T-helper 1 cell treated with Interleukin-12 subunit alpha and Interleukin-12 subunit beta and Interleukin-4 antibody, amounts not matched to agents 30 ng/mL and 1 ng/mL, for 36 hours (primary cell): ENCODE data around the gene SGCG. TPM values are rescaled to one million over a fixed set of nuclear protein-coding genes. Genes with fewer than 3 reads are reported as not detected.
"Not testable (repeated sequence)": the region's sequence is repeated elsewhere in the genome, so short reads cannot be mapped to it uniquely, and the experiment has no call there.

Experiments
- intact Hi-C: fragments of 100-400 bp; cut with micrococcal nuclease; formaldehyde crosslinking; loops from one replicate; pipeline ENCODE4 v1.15.1; 2024
- total RNA-seq: library from RNA; stranded (reverse); gene quantifications from 2 replicates; pipeline ENCODE4 v1.2.3, GENCODE V29; 2022

The SGCG gene, protein sequence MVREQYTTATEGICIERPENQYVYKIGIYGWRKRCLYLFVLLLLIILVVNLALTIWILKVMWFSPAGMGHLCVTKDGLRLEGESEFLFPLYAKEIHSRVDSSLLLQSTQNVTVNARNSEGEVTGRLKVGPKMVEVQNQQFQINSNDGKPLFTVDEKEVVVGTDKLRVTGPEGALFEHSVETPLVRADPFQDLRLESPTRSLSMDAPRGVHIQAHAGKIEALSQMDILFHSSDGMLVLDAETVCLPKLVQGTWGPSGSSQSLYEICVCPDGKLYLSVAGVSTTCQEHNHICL
- total RNA-seq = not detected in 2 replicates

DNA sequence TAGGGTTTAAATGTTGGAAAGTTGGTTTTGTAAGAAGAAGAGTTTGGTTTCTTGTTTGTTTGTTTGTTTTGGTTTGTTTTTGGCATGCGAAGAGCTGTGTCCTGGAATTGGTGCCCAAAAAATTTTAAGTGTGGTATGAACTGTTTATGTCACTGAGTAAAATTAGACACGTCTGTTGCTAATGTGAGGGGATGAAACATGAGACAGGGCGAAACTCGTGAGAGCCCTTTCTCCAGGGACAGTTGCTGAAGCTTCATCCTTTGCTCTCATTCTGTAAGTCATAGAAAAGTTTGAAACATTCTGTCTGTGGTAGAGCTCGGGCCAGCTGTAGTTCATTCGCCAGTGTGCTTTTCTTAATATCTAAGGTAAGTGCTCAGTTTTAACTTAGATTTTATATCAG is at the start of gene SGCG:
TSS of gene SGCG (plus strand) at position 269 of the 400 bp plus-strand sequence. CDS start 22,716 bp downstream, outside the sequence.
- intact Hi-C loops = no loop called here

DNA sequence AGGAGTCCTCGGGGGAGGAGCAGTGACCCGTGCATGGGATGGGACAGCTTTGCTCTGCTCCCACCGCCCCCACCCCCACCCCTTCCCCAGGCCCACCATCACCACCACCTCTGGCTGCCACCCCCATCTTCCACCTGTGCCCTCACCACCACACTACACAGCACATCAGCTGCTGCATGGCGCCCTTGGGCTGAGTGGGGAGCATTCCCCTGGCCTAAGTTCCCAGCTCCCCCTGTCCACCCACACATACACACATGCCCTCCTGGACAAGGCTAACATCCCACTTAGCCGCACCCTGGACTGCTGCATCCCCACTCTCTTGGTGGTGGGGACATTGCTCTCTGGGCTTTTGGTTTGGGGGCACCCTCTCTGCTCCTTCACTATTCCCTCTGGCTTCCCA is 46.2 kb upstream of the SGCG start:
- intact Hi-C loops = no loop called here

DNA sequence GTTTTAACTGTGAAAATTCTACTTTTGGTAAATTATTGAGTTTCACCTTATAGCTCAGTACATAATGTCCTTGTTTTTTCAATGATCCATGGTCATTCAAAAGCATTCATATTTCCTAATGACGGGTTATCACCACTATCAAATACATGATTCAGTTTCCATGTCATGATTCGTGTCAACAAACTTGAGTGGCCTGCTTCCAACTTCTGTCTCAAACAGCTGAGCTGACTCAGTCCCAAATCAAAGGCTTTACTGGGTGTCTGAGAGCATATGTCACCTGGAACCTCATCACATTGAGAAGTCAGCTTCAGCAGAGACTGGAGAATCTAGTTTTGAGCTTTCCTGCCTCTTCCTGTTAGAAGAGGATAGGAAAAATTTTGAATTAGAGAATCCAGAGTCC is 40.3 kb upstream of the SGCG start:
- intact Hi-C loops = no loop called here

DNA sequence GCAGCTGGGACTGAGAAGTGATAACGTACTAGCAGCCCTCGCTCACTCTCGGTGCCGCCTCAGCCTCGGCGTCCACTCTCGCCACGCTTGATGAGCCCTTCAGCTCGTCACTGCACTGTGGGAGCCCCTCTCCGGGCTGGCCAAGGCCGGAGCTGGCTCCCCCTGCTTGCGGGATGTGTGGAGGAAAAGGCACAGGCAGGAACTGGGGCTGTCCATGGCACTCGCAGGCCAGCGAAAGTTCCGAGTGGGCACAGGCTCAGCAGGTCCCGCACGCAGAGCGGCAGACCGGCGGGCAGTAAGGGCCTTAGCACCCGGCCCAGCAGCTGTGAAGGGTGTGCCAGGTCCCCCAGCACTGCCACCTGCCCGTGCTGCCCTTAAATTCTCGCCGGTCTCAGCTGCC is 38.8 kb upstream of the SGCG start:
- intact Hi-C loops = no loop called here

DNA sequence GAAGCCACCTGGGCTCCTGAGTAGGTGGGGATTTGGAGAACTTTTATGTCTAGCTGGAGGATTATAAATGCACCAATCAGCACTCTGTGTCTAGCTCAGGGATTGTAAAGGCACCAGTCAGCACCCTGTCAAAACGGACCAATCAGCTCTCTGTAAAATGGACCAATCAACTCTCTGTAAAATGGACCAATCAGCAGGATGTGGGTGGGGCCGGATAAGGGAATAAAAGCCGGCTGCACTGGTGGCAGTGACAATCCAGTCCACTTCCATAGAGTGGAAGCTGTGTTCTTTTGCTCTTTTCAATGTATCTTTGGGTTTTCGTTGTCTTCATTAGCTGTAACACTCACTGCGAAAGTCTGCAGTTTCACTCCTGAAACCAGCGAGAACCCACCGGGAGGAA is 38.2 kb upstream of the SGCG start:
- intact Hi-C loops = not testable (repeated sequence)

DNA sequence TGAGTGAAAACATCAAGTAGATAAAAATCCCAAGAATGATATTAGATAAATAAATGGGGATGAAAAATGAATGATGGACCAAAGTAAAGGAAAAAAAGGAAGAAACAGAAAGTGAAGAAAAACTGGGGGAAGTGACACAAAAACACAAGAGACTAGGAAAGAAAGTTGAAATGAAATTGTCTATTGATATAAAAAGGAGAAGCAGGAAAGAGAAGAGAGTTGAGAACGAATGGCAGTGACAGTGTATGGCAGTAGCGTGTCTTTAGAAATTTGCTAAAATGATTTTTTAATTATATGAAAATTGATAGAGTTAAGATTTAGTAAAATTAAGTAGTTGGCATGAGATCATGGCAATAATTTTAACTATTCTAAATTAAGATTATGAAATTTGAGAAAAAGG is 36.3 kb upstream of the SGCG start:
- intact Hi-C loops = no loop called here

DNA sequence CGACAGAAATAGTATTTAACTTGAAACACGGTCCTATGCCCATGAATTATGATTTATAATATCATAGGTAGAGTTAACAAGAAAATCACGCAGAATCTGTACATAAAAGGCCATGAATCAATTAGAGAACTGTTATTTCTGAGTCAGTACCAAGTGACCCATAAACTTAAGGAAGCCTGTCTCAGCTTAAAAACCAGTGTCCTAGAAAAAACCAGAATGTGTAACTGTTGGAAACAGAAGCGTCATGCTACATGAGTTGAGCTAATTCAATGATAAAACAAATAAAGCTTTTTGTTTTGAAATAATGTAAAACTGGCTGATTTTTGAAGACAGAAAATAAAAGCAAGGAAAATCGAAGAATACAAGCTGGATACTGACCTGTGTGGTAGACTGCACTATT is 34.8 kb upstream of the SGCG start:
- intact Hi-C loops = no loop called here

DNA sequence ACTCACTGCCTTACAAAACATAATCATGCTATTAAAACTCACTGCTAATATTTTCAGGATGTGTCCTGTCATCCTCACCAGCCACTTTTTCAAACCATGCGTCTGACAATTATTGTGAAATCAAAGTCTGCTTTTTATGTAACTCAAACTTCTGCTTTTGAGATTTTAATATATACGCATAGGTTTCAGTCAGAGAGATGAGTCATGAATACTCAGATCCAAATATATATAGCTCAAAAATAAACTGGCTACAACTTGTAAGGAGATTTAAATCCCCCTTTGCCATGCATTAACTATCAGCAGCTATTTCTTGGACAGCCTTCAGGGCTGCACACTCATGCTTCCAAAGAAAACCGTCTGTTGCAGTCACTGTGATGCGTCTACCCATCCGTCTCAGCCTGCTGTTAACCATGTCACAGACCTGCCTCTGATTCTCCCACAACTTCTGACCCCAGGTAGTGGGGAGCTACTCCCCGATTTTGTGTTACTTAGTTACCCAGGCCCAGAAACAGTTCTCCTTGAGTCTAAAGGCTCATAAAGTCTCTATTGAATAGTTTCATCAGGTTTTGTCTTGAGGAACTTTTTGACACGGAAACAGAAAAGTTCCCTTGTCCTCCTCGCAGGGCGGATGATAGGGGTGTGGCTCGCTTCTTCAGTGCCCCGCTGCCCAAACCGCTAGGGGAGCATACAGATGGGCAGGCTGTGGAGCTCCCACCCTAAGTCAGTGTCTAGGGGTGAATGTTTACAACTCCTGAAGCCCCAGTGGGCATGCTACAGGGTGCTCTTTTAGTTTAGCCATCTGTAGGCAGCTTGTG is 33.8 kb upstream of the SGCG start:
- intact Hi-C loops = no loop called here

DNA sequence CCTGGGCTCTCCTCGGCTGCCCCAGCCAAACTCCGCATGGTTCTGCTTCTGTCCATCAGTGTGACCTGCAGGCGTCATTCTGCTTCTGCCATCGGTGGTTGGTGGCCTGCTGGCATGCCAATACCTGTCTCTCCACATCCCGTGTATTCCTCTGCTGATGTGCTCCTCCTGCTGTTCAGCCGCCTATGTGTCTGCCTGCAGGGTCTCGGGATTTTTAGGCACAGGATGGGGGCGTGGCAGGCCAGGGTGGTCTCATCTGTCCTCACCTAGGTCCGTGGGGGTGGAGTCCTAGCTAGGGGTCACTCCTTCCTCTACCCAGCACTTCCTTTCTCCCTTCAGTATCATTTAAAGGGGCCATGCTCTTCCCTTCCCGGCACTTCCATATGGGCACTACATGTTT is 33.0 kb upstream of the SGCG start:
- intact Hi-C loops = no loop called here

DNA sequence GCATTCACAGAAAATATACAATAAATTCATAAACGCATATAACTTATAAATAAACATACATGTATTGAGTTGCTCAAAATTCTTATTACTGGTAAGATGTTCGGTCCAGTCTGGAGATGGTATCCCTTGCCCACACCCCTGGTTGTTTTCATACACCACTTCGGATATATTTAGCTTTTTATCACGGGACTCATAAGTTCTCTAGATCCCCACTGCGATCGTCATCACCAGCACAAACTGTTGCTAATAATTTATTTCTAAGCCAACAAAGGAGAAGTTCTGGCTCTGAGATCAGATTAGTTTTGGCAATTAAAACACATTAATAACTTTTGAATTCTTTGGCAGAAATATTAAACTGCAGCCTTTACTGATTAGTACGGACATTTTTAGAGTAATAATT is 23.0 kb upstream of the SGCG start:
- intact Hi-C loops = no loop called here

DNA sequence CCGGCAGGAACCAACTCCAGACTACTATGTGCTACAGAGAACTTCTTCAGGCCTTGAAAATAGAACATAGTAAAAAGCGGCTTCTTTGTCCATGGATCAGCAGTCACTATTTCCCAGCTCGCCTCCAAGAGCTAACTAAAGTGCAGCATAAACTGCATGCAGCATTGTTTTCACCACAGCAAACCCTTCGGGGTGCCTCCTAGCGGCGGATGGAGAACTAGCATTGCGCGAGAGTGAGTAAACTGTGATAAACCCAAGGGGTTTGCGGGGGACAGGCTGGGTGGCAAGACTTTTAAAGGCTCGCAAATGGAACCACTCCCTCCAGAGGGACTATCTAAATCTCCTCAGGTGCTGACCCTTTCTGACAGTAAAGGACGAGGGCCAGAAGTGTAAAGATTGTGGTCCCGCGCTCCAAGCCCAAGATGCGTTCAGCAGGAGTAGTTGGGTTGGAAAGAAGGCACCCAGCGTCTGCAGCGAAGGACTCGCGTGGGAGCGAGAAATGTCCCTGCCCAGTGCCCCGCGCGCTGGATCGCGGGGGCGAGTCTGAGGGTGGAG is 21.5 kb upstream of the SGCG start:
- intact Hi-C loops = no loop called here

DNA sequence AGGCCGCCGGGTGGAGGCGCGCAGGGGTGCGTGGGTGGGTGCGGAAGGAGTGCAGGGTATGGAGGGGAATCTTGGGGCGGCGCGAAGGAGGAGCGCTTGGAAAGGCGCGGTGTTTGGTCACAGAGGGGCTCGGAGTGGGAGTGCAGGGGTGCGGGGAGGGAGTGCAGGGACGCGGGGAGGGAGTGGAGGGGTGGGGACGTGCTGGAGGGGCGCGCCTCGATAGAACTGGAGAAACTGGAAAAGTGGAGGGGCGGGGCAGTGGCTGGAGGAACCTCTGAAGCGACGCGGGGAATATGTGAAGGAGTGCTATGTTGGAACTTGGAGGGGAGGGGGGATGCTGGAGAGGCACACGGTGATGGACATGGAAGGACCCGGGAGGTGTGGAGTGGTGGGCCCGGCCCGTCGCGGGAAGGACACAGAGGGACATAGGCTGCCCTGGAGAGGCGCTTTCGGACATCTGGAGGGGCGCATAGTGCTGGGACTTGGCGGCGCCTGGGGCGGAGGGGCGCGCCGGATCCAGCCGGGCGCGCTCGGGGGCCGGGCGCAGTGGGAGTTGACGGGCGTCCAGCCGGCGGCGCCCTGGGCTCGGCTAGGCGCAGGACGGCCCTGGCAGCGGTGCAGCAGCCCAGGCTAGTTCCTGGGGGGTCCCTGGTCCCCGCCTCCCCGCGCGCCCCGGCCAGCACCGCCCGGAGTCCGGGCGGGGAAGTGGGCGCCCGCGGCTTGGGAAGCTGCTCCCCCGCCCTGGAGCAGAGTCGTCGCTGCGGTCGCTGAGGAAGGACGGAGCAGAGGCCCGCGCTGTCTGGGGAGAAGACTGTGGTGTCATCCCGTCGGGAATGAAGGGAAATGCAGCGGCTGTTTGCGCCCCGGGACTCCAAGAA is 20.8 kb upstream of the SGCG start:
- intact Hi-C loops = no loop called here

DNA sequence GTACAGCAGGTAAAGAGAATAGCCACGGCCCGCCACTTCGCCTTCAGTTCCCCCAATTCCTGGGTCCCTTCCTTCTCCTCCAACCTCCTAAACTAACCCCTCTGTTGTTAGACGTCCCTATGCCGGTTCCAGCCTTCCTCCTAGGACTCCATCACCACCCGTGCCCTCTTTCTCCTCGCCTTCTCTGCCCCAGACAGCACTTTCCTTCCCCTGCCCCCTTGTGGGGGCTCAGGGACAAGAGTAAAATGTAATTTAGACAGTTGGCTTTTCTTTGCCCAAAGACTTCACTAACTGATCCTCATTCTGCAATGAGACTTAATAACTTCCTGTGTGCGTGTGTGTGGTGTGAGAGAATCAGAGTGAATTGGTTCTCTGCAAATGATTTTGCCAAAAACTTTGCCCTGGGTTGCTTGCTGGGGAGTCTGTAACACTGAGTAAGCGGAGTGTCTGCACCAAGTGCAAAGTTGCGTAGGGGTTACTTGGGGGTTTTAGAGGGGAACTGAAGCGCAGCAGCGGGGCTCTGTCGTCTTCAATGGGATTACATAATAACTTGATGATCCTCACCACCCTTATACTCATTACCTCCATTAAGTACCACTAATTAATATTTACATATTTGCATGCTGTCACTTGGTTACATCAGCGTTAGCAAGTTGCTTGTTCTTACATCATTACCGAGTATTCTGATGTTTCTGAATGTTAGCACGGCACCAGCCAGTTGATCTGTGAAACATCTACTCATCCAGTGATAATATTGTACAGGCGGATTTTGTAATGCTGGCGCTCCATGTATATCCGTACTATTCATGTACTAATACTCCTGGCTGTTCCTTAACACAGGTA is 19.9 kb upstream of the SGCG start:
- intact Hi-C loops = no loop called here

DNA sequence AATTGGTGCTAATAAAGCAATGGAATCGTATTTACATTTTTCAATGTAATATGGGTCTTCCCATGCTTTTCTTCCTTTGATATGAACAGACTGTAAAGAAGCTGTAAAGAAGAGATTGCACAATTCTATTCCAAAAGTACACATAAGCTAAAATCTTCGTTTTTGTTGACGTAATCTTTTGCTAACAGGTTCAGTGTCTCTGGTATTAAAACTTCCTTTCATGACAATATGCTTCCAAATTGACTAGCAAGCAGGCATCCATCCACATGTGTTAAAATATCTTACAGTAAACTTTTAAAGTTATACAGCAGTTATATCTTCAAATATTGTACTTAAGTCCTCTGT is 19.3 kb upstream of the SGCG start:
- intact Hi-C loops = no loop called here

DNA sequence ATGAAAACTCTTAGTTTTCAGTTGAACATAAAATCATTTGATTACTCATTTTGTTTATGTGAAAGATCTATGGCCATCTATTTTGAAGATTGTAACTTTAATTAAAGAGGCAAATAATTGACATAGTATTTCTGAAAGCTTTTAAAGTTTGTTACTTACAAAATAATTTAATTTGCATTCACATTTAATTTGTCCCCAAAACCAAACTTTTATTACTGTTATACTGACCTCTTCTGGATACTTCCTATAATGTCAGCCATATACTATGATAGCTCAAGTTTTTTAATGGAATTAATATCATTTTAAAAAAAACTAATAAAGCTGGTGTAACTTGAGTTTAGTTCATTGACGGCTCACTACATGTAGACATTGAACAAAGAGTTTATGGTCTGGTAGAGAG is 4.9 kb upstream of the SGCG start:
- intact Hi-C loops = no loop called here

DNA sequence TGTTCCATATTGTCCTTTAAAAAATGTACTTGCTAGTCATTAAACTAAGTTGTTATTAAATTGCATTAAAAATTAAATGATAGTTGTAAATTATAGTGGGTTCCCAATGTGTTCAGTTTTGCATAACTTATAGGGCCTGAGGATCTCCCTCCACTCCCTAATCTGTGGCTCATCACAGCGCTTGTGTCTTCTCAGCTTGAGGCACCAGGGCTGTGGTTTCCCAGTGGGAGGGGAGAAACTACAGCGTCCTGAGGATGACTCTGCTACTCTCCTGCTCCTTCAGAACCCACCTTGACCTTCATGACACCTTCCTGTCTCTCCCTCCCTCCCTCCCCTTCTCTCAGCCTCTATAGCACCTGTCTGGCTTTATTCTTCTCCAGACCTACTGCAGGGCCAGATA is 1.4 kb downstream of the SGCG start:
- intact Hi-C loops = no loop called here

DNA sequence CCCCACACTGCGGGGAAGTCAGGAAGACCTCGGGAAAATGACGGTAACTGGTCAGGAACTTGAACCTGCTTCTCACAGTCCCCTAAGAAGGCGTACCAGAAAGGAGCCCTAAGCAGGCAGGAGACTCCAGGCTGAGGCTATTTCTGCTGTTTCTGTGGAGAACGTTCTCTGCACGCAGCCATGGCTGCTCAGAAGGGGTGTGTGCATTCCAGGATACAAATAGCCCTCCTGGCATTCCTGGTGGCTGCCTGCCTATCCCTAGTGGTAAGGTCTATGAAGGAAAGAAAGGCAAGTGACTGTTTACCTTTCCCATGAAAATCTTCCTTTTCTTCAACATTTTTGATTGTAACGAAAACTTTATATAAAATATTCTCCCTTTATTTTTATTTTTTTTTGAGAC is 2.5 kb downstream of the SGCG start:
- intact Hi-C loops = no loop called here

DNA sequence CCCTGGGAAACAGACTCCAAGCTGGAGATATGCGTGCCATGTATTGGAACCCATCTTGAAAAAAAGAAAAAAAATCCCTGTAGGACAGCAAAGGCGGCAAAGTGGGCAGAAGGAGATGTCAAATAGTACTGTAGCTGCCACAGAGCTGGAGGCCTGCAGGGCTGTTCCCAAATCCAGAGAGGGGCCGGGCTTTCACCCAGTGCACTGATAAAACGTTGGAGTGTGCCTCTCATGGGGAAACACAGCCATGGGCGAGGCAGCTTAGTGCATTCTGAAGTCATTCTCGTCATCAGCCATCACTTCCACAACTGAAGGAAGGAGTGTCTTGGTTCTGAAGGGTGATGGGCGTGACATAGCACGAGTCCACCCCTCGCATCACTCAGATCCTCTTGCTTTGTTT is 4.8 kb downstream of the SGCG start:
- intact Hi-C loops = no loop called here

DNA sequence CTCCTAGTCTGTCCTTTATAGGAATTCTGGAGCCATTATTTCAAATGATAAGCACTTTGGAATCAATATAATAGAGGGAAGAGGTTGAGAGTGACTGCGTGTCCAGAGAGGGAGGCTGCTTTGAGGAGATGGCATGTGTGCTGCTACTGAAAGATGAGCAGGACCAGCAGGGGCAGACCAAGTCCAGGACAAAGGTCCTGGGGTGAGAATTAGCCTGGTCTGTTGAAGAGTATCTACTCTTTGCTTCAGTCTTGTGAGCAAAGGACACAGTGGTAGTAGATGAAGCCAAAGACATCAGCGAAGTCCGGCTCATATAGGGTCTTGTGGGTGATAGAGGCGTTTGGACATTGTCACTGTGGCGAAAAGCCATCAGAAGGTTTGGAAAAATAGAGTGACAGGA is 21.1 kb downstream of the SGCG start:
- intact Hi-C loops = no loop called here

DNA sequence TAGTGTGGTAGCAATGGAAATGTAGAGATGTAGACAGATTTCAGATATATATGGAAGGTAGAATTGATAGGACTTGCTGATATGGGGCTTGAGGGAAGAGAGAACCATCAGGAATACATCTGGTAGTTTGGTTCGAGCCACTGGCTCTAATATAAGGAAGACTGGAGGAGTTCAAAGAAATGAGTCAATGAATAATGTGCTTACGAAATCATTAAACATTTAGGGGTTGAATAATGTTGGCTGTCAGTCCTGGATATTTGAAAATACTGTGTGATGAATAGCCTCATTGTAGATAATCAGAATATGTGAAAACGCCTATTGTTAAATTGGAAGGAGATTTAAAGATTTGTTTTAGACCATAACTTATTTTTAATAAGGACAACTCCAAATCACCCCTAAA is 21.6 kb downstream of the SGCG start:
- intact Hi-C loops = no loop called here

DNA sequence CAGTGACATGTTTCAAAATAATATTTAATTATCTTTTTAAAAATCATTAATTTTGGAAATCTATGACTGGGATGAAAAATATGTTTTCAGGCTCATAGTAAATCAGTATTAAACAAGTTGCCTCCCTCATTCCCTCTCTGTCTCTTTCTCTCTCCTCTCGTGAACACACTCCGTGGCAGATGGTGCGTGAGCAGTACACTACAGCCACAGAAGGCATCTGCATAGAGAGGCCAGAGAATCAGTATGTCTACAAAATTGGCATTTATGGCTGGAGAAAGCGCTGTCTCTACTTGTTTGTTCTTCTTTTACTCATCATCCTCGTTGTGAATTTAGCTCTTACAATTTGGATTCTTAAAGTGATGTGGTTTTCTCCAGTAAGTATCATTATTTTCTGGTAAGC is 22.7 kb downstream of the SGCG start:
- intact Hi-C loops = no loop called here
